SIG-M5 (cell line): Measurements from ENCODE around the gene SCN5A.

Experiments used
- DNase-seq: peaks from one replicate; lab custom pipeline; 2025; lab: John Stamatoyannopoulos, UW

Gene SCN5A

DNA sequence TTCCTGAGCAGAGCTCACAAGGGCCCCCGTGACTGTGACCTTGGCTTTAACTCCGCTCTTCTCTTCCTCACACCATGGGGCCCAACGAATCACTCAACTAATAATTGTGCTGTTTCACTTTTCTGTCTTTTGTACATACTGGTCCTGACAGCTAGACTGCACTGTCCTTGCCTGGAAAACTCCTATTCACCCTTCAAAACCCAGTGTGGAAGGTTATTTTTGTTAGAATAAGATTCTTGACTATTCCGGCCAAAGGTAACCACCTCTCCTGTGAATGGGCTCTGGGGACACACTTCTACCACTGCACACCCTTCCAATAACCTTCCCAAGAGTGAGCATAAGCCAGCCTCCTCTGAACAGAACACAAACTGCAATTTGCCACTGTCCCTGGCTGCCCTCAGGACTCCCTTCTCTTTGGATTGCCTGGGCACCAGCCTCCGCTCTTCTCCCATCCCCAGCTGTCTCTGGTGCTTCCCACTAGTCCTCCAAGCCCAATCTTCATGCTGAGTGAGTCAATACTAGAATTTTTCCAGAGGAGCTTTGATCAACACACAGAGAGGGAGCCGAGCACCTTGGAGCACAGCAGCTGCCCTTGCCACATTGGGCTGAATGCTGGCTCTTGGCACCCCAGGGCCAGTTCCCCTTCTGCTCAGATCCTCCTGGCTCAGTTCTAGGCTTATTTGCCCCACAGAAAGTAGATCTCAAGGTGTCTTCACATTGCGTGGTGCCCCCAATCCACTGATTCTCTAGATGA lies 2.1 kb downstream of the SCN5A start:
- no peak for DNase-seq

DNA sequence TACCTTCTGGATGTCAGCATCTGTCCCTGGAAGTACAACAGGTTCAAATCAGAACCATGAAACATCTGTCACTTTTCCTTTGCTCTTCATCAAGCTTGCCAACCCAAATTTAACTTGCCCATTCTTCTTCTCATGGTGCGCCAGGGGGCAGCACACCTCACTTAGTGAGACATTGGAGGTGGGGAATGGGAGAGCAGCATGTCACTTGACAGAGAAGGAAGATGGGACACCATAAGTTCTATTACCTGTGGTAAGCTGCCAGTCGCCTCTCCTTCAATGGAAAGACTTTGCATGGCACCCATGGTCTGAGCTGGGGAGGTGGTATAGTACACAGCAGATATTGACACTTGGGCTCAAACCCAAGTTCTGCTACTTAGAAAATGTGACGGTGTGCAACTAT lies 2.9 kb downstream of the SCN5A start:
- DNase-seq: no peak

DNA sequence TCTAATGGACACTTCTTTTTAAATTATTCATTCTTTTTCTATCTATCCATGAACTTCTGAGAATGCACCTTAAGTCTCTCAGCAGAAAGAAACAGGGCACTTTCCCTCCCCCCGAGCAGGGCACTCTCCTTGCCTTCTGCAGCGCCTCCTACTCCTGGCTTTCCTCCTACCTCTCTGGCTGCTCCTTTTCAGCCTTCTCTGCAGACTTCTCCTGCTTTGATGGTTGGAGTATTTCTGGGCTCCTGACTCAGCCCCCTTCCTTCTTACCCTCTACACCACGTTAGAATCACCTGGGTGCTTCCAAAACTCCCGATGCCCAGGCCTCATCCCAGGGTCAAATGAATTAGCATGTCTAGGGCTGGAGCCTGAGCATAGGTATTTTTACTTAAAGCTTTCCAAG lies 3.4 kb downstream of the SCN5A start:
- no peak for DNase-seq

DNA sequence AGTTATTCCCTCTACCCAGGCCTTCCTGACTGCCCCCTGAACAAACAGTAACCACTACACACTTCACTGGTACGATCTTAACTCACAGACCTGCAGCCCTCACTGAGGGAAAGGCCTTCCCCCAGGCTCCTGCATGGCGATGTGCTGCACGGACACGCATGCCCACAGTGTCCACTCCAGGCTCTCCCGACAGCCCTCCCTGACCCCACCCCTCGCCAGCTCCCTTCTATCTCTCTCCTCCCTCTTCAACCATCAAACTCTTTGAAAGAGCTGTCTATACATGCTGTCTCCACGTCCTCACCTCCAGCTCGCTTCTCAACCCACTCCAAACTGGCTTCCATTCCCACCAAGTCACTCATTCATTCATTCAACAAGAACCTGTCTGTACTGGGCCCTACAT lies 3.9 kb downstream of the SCN5A start:
- no peak for DNase-seq

- no peak for DNase-seq
Measured at GRCh38 chr3:38645076-38645475, 4.4 kb downstream of the SCN5A start.

DNA sequence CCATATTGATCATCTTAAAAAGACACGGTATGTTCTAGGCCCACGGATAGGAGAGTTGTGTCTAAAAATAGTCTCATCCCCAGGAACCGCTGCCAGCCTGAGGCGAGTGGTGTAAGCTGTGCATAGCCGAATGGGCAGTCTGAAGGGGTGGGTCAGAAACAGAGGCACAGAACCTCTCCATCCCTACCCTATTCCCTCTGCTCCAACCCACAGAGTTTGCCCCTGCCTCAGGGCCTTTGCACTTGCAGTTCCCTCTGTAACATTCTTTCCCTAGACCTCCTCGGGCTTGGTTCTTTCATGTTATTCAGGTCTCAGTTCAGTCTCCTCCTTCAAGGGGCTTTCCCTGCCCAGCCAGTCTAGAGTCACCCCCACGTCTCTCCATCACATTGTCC lies 4.8 kb downstream of the SCN5A start:
- no peak for DNase-seq

DNA sequence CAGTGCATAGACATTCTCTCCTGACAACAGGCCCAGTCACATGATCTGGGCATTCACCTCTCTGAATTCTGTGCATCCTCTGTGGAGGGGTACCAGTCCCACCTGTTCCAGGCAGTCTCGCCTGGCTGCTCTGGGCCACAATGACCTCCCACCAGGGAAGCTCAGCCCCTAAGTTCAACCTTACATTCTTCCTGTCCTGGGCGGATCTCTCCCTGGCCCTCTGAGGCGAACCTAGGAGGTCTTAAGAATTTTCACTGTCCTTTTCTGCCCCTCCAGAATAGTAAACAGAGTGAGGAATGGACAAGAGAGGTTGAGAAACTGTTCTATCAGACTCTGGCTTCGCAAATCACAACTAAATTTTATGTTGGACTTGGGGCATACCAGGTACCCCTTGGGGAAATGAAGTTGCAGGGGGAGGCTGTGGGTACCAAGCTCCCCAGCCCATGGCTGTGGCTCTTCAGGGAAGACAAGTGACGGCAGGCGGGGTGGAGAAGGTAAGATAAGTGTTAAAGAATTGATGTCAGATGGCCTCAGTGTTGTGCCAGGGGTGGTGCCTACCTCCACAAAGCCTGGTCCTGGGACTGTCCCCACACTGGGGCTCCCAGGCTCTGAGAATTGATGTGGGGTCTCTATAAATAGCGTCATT lies 5.3 kb downstream of the SCN5A start:
- no peak for DNase-seq

GRCh38 chr3:38643592-38643991 lies 5.9 kb downstream of the SCN5A start:
- no peak for DNase-seq

- DNase-seq: no peak
Measured at GRCh38 chr3:38643090-38643489, 6.4 kb downstream of the SCN5A start.

DNA sequence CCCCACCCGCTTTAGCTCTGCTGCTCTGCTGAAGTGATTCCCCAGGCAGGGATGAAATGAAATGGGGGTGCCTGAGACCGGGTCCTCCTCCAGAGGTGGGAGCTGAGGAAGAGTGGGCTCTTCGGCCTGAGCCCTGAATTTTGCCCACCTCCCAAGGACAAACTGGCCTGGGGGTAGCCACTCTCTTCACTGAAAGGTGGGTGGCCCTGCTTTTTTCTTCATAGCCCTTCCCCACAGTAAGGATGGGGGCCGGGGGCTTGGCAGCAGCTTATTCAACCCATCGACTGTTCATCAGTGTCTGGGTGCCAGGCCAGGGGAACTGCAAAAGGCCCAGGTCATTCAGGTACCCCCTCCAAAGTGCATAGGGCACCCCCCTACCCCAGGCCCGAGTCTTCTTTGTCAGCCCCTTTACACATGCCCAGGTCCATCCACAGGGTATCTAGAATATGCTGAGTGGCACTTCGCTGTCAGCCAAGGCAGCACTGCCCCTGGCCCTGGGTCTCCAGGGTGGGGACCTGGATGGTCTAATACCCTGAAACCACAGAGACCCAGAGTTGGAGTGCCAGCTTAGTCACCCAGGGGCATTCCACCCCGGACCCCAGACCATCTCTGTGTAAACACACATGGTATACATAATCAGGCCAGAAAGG lies 7.9 kb downstream of the SCN5A start:
- no peak for DNase-seq

- DNase-seq: no peak
Measured at GRCh38 chr3:38640661-38641452, 8.6 kb downstream of the SCN5A start.

- no peak for DNase-seq
Measured at GRCh38 chr3:38638354-38638753, 11.1 kb downstream of the SCN5A start.

DNA sequence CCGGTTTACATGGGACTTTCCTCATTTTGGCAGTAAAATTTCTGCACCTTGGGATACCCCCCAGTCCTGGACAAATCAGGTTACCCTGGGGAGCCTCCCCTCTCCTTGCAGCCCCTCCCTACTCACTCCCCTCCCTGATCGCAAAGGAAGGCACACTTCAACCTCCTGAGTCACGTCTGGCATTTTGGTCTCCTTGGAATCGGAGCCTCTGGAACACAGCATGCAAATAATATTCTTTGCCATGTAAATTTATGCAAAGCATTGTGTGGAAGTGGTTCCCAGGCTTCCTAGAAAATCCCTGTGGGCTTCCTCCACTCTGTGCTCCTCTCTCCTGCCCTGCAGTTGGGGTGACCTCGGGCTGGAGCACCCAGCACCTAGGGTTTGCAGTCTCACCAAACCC lies 11.6 kb downstream of the SCN5A start:
- DNase-seq: no peak

- DNase-seq: no peak
Measured at GRCh38 chr3:38636881-38637280, 12.6 kb downstream of the SCN5A start.

GRCh38 chr3:38636464-38636863 lies 13.0 kb downstream of the SCN5A start:
- no peak for DNase-seq

DNA sequence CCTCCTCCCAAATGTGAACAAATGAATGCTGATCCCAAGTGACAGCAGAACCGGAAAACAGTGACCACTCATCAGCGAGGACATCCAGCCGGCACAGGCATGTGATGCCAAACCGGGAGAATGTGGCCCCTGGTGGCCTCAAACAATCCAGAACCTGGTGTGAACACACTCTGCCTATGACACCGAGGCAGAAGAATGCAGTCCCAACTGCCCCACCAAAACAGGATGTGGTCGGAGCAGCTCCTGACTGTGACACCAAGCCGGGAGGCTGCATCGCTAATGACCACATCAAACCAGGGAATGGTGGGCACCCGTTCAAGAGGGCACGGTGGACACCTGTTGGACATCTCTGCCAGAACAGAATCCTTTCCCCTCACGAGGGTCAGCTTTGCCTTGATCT lies 15.4 kb downstream of the SCN5A start:
- no peak for DNase-seq

DNA sequence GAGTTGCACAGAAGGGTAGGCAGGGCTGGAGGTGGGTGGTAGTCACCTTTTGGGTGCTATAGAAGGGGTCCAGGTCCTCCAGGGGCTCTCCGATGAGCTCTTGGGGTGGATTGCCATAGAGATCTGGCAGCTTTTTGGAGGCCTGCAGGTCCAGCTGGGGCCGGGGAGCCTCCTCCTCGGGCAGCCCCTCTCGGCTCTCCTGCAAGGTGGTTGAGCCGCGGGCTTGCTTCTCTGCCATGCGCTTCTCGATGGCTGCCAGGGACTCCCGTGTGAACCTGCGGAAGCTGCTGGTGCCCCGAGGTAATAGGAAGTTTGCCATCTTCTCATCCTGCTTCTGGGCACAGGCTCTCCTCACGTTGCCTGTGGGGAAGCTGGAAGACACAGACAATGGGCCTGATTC lies 16.5 kb downstream of the SCN5A start:
- no peak for DNase-seq

- DNase-seq: no peak
Measured at GRCh38 chr3:38630606-38631005, 18.9 kb downstream of the SCN5A start.

DNA sequence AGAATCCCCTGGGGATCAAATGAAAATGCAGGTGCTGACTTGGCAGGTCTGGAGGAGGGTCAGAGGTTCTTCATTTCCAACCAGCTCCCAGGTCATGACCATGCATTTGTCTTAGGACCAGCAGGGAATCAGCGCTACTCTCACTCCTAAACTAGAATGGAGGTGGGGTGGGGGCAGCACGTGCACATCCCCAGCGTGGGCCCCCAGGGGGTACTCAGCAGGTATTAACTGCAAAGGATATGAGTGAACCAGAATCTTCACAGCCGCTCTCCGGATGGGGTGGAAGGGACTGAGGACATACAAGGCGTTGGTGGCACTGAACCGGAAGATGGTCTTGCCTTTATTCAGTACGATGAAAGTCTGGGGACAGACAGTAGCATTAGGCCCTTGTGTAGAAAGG lies 19.4 kb downstream of the SCN5A start:
- no peak for DNase-seq

DNA sequence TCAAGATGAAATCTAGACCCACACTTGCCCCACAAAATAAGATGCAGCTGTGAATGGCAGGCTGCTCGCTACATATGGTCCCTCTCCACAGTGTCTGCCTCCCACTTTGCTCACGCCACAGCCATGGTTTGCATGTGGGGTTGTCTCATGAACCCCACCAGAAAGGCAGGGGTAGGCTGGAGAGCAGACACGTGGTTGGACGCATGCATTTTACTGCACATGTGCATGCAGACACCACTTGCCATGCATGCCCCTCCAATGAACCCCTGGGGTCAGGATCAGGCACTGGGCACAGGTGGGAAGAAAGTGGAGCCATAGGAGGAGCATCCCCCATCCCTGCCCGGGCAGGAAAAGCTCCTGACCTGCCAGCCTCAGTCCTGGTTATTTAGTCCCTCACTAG lies 20.7 kb downstream of the SCN5A start:
- no peak for DNase-seq

GRCh38 chr3:38627956-38628355 lies 21.5 kb downstream of the SCN5A start:
- DNase-seq: no peak

DNA sequence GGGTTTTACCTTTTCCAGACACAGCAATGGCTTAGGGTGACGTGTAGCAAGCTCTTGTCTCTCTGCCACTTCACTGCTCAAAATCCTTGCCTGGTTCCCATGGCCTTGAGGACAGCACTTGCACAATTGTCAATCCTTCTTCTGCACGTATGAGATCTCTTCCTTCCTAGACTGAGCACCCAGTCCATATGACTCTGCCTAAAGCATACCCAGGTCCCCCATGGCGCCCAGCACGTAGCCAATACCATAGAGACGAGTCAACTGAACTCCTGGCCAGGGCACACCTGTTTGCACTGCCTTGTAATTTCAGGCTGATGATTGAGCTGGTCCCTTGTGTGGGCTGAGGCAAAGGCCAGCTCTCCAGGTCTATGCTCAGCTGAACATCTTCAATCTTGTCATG lies 23.3 kb downstream of the SCN5A start:
- no peak for DNase-seq

- DNase-seq: no peak
Measured at GRCh38 chr3:38623539-38623938, 25.9 kb downstream of the SCN5A start.
